Measurements from ENCODE around the gene ASCC1. TPM values are rescaled to one million over a fixed set of nuclear protein-coding genes. Genes with fewer than 3 reads are reported as not detected.
"Not testable (repeated sequence)": the region's sequence is repeated elsewhere in the genome, so short reads cannot be mapped to it uniquely, and the experiment has no call there.

The ASCC1 gene
- polyA plus RNA-seq, 4 donors: 40.8 to 49.2 (median 47.8) TPM

- DNase-seq (ENCODE audit: low read depth in 4 of 4, low spot score in 3 of 4): no peak
Observed at GRCh38 chr10:72223743-72224101, 7.6 kb upstream of the ASCC1 start.

GRCh38 chr10:72221278-72221677, 5.2 kb upstream of the ASCC1 start:
- DNase-seq (ENCODE audit: low read depth in 4 of 4, low spot score in 3 of 4): no peak

- DNase-seq (ENCODE audit: low read depth in 4 of 4, low spot score in 3 of 4): no peak
Observed at GRCh38 chr10:72220637-72221036, 4.6 kb upstream of the ASCC1 start.

GRCh38 chr10:72219235-72219814, 3.2 kb upstream of the ASCC1 start:
- DNase-seq (ENCODE audit: low read depth in 4 of 4, low spot score in 3 of 4): no peak

- no peak for DNase-seq (ENCODE audit: low read depth in 4 of 4, low spot score in 3 of 4)
Observed at GRCh38 chr10:72218726-72219125, 2.6 kb upstream of the ASCC1 start.

- DNase-seq (ENCODE audit: low read depth in 4 of 4, low spot score in 3 of 4): no peak
Observed at GRCh38 chr10:72218325-72218724, 2.2 kb upstream of the ASCC1 start.

- not testable (repeated sequence) for DNase-seq (ENCODE audit: low read depth in 4 of 4, low spot score in 3 of 4)
Observed at GRCh38 chr10:72211832-72212231, 4.2 kb downstream of the ASCC1 start.

GRCh38 chr10:72211381-72211780, 4.7 kb downstream of the ASCC1 start:
- not testable (repeated sequence) for DNase-seq (ENCODE audit: low read depth in 4 of 4, low spot score in 3 of 4)

GRCh38 chr10:72208526-72208925, 7.5 kb downstream of the ASCC1 start:
- not testable (repeated sequence) for DNase-seq (ENCODE audit: low read depth in 4 of 4, low spot score in 3 of 4)

GRCh38 chr10:72206511-72207229, 9.4 kb downstream of the ASCC1 start:
- no peak for DNase-seq (ENCODE audit: low read depth in 4 of 4, low spot score in 3 of 4)

GRCh38 chr10:72204724-72205123, 11.4 kb downstream of the ASCC1 start:
- no peak for DNase-seq (ENCODE audit: low read depth in 4 of 4, low spot score in 3 of 4)

GRCh38 chr10:72204296-72204695, 11.8 kb downstream of the ASCC1 start:
- DNase-seq (ENCODE audit: low read depth in 4 of 4, low spot score in 3 of 4): no peak

- no peak for DNase-seq (ENCODE audit: low read depth in 4 of 4, low spot score in 3 of 4)
Observed at GRCh38 chr10:72201293-72201692, 14.8 kb downstream of the ASCC1 start.

GRCh38 chr10:72200883-72201282, 15.2 kb downstream of the ASCC1 start:
- no peak for DNase-seq (ENCODE audit: low read depth in 4 of 4, low spot score in 3 of 4)

- no peak for DNase-seq (ENCODE audit: low read depth in 4 of 4, low spot score in 3 of 4)
Observed at GRCh38 chr10:72194949-72195348, 21.1 kb downstream of the ASCC1 start.

- DNase-seq (ENCODE audit: low read depth in 4 of 4, low spot score in 3 of 4): no peak
Observed at GRCh38 chr10:72186982-72187330, 29.1 kb downstream of the ASCC1 start.

GRCh38 chr10:72186258-72186981, 29.7 kb downstream of the ASCC1 start:
- no peak for DNase-seq (ENCODE audit: low read depth in 4 of 4, low spot score in 3 of 4)

- DNase-seq (ENCODE audit: low read depth in 4 of 4, low spot score in 3 of 4): no peak
Observed at GRCh38 chr10:72184156-72184555, 31.9 kb downstream of the ASCC1 start.

- no peak for DNase-seq (ENCODE audit: low read depth in 4 of 4, low spot score in 3 of 4)
Observed at GRCh38 chr10:72177454-72177853, 38.6 kb downstream of the ASCC1 start.

- no peak for DNase-seq (ENCODE audit: low read depth in 4 of 4, low spot score in 3 of 4)
Observed at GRCh38 chr10:72176701-72177100, 39.4 kb downstream of the ASCC1 start.

- DNase-seq (ENCODE audit: low read depth in 4 of 4, low spot score in 3 of 4): no peak
Observed at GRCh38 chr10:72175149-72175548, 40.9 kb downstream of the ASCC1 start.

GRCh38 chr10:72174297-72174662, 41.8 kb downstream of the ASCC1 start:
- DNase-seq (ENCODE audit: low read depth in 4 of 4, low spot score in 3 of 4): no peak

Measured in right renal pelvis (tissue), 4 donors.